ENCODE results near the gene NEK11. TPM values are rescaled to one million over a fixed set of nuclear protein-coding genes. Genes with fewer than 3 reads are reported as not detected.
A peak's percentile ranks its signal among the peaks of the same experiment; 100 is the strongest.

The NEK11 gene
- polyA plus RNA-seq, 1 of the 3 experiments (the other 2 are of a cell fraction), result 4.7 TPM

DNA sequence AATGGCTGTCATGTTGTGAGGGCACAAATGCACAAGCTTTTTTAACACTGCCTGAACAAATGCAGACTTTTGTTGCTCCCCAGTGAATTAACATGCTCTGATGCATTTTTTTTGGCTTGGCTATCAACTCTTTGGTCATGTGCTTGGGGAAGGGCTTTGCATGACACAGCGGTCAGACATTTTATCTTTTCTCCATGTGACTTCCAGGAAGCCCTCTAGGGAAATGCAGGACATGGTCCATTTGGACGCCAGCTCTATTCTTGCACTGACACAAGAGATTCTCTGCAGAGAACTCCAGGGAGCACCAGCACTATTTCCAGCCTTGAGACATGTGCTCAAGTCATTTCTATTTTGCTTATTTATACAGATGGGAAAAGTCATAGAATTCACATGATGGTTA lies 46.2 kb downstream of the NEK11 start:
- peaks cover 7 to 8% of the 10 kb centered on the region in 2 experiments; a peak in 2 of 4 replicates for H3K4me1 ChIP-seq (ENCODE audit: control insufficient read depth in 1 of 2, insufficient read depth in 2 of 2, low read depth in 1 of 2, low read length in 1 of 2)
- peaks cover 5% of the 10 kb centered on the region for H3F3A ChIP-seq (replicated peaks; ENCODE audit: insufficient read depth)
- H4K20me1 ChIP-seq (ENCODE audit: insufficient read depth), result no peaks in the 10 kb centered on the region
- no peaks in the 10 kb centered on the region for H3K9me3 ChIP-seq
- H3K36me3 ChIP-seq (replicated peaks in 1 of 2; ENCODE audit: control insufficient read depth in 1 of 2, insufficient read depth in 2 of 2, low read length in 1 of 2), result no peaks in the 10 kb centered on the region
- DNase-seq, result no peak
- WGBS (ENCODE audit: low lambda C conversion rate), result 88% methylated on average over 2 of the region's 2 CpGs
- peak overlapping the region in 1 of 2 experiments; percentile 82; a peak in 2 of 4 replicates for H3K27ac ChIP-seq (ENCODE audit: low read depth in 2 of 2, low read length in 1 of 2)
- no peak overlapping the region for H3K9ac ChIP-seq
- H3K4me3 ChIP-seq (ENCODE audit: low read depth in 2 of 2, low read length in 1 of 2), result no peak overlapping the region
- 0 out of 2 replicates have a peak overlapping the region, but pooled peaks have one; percentile 26 for H2AFZ ChIP-seq (ENCODE audit: low read depth)
- H3K9me2 ChIP-seq, result no peaks in the 10 kb centered on the region
- no peak overlapping the region for H3K4me2 ChIP-seq
- TF ChIP-seq POLR2AphosphoS5 (IDR thresholded peaks at IDR 0.05; ENCODE audit: low read depth, low read length), result no peak
- TF ChIP-seq, protein P1, sequence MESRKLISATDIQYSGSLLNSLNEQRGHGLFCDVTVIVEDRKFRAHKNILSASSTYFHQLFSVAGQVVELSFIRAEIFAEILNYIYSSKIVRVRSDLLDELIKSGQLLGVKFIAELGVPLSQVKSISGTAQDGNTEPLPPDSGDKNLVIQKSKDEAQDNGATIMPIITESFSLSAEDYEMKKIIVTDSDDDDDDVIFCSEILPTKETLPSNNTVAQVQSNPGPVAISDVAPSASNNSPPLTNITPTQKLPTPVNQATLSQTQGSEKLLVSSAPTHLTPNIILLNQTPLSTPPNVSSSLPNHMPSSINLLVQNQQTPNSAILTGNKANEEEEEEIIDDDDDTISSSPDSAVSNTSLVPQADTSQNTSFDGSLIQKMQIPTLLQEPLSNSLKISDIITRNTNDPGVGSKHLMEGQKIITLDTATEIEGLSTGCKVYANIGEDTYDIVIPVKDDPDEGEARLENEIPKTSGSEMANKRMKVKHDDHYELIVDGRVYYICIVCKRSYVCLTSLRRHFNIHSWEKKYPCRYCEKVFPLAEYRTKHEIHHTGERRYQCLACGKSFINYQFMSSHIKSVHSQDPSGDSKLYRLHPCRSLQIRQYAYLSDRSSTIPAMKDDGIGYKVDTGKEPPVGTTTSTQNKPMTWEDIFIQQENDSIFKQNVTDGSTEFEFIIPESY (IDR thresholded peaks at IDR 0.05; ENCODE audit: borderline replicate concordance, low read depth), result no peak
- no peak for TF ChIP-seq RCOR1 (IDR thresholded peaks at IDR 0.05; ENCODE audit: low read length)
- no peak for TF ChIP-seq TEAD4 (IDR thresholded peaks at IDR 0.05; ENCODE audit: borderline replicate concordance, insufficient read depth)
- TF ChIP-seq RFX5 (IDR thresholded peaks at IDR 0.05; ENCODE audit: low read length), result no peak
- TF ChIP-seq NRF1 (IDR thresholded peaks at IDR 0.05; ENCODE audit: low read depth, low read length), result no peak
- TF ChIP-seq, protein P2, sequence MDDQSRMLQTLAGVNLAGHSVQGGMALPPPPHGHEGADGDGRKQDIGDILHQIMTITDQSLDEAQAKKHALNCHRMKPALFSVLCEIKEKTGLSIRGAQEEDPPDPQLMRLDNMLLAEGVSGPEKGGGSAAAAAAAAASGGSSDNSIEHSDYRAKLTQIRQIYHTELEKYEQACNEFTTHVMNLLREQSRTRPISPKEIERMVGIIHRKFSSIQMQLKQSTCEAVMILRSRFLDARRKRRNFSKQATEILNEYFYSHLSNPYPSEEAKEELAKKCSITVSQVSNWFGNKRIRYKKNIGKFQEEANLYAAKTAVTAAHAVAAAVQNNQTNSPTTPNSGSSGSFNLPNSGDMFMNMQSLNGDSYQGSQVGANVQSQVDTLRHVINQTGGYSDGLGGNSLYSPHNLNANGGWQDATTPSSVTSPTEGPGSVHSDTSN (IDR thresholded peaks at IDR 0.05), result no peak
- no peak for TF ChIP-seq MXI1 (IDR thresholded peaks at IDR 0.05; ENCODE audit: low read depth, low read length)
- no peak for TF ChIP-seq GATA2 (CRISPR knock-in tag; IDR thresholded peaks at IDR 0.05)
- TF ChIP-seq, protein P3, sequence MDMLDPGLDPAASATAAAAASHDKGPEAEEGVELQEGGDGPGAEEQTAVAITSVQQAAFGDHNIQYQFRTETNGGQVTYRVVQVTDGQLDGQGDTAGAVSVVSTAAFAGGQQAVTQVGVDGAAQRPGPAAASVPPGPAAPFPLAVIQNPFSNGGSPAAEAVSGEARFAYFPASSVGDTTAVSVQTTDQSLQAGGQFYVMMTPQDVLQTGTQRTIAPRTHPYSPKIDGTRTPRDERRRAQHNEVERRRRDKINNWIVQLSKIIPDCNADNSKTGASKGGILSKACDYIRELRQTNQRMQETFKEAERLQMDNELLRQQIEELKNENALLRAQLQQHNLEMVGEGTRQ (IDR thresholded peaks at IDR 0.05; ENCODE audit: borderline replicate concordance, low read depth, low read length), result no peak
- TF ChIP-seq SMC3 (IDR thresholded peaks at IDR 0.05; ENCODE audit: low read depth, low read length), result no peak
- no peak for TF ChIP-seq ELF1 (IDR thresholded peaks at IDR 0.05)
- TF ChIP-seq MEF2A (IDR thresholded peaks at IDR 0.05; ENCODE audit: borderline replicate concordance, low read depth), result no peak
- TF ChIP-seq, protein P4, sequence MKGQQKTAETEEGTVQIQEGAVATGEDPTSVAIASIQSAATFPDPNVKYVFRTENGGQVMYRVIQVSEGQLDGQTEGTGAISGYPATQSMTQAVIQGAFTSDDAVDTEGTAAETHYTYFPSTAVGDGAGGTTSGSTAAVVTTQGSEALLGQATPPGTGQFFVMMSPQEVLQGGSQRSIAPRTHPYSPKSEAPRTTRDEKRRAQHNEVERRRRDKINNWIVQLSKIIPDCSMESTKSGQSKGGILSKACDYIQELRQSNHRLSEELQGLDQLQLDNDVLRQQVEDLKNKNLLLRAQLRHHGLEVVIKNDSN (IDR thresholded peaks at IDR 0.05; ENCODE audit: borderline replicate concordance, low read depth), result no peak
- TF ChIP-seq GABPA (IDR thresholded peaks at IDR 0.05; ENCODE audit: low read depth), result no peak
- no peak for TF ChIP-seq SIN3A (IDR thresholded peaks at IDR 0.05; ENCODE audit: borderline replicate concordance, low read depth, low read length)
- no peak for TF ChIP-seq RAD21 (IDR thresholded peaks at IDR 0.05; ENCODE audit: low read length)
- H3K79me2 ChIP-seq (ENCODE audit: insufficient read depth), result no peaks in the 10 kb centered on the region
- H3K27me3 ChIP-seq (ENCODE audit: insufficient read depth), result no peaks in the 10 kb centered on the region
- CTCF ChIA-PET, result interaction anchor here (1.6 kb wide), 2 partner anchors 22 to 29 kb away, joined by 3 read pairs; no protein-coding TSS in a partner anchor
- POLR2A ChIA-PET, result no interaction called here

Data from SK-N-SH (cell line).